MCF 10A (cell line): ENCODE results near the gene DUSP28. TPM values are rescaled to one million over a fixed set of nuclear protein-coding genes. Genes with fewer than 3 reads are reported as not detected.

Source experiments
- BruUV-seq: library from RNA; stranded (reverse); fragments of 400-500 nt; replicated peaks from 2 replicates; lab custom pipeline; 2021; lab: Mats Ljungman, UMichigan
- CTCF ChIA-PET: fragments of 300-600 bp; sonication (Branson Sonifier 250); formaldehyde crosslinking; extraction: SDS; loops from one replicate; lab custom pipeline; 2021; ENCODE audit warnings: antibody characterized with exemption, inconsistent platforms; lab: Yijun Ruan, JAX
- POLR2A ChIA-PET: fragments of 300-600, 350-650 bp; sonication (Branson Sonifier 250); formaldehyde crosslinking; extraction: SDS; loops from one replicate; lab custom pipeline; 2020; ENCODE audit warnings: antibody characterized with exemption, inconsistent platforms; lab: Yijun Ruan, JAX
- DNase-seq: peaks from one replicate; pipeline ENCODE4 v3.0.0-alpha.2; 2018; ENCODE audit not compliant: unreplicated experiment
- H3K27ac Mint-ChIP-seq: one replicate; pipeline ENCODE4 v1.8.0; 2022; ENCODE audit warnings: mild to moderate bottlenecking, low read depth, mixed read lengths; ENCODE audit not compliant: unreplicated experiment
- H3K27me3 Mint-ChIP-seq: one replicate; pipeline ENCODE4 v1.8.0; 2022; ENCODE audit warnings: mixed read lengths; ENCODE audit not compliant: insufficient read depth, unreplicated experiment
- H3K36me3 Mint-ChIP-seq: one replicate; pipeline ENCODE4 v1.8.0; 2022; ENCODE audit warnings: mild to moderate bottlenecking, moderate library complexity, mixed read lengths; ENCODE audit not compliant: insufficient read depth, unreplicated experiment
- H3K4me1 Mint-ChIP-seq: one replicate; pipeline ENCODE4 v1.8.0; 2022; ENCODE audit warnings: mixed read lengths; ENCODE audit not compliant: insufficient read depth, unreplicated experiment
- H3K4me3 Mint-ChIP-seq: one replicate; pipeline ENCODE4 v1.8.0; 2022; ENCODE audit warnings: mild to moderate bottlenecking, moderate library complexity, mixed read lengths; ENCODE audit not compliant: unreplicated experiment
- H3K9me3 Mint-ChIP-seq: one replicate; pipeline ENCODE4 v1.8.0; 2022; ENCODE audit warnings: mixed read lengths; ENCODE audit not compliant: unreplicated experiment
- intact Hi-C: fragments of 100-400 bp; cut with micrococcal nuclease; formaldehyde crosslinking; loops from 2 replicates; pipeline ENCODE4 v1.14.1; 2022
- total RNA-seq: library from RNA; stranded (reverse); gene quantifications from 2 replicates; pipeline ENCODE4 v1.2.3, GENCODE V29; 2022
- TF ChIP-seq, protein P1 (sequence below): fragments of 200-600 bp; IDR thresholded peaks from one replicate; pipeline ENCODE4 v1.8.0; 2022; ENCODE audit warnings: antibody characterized with exemption, mild to moderate bottlenecking; ENCODE audit not compliant: unreplicated experiment

The DUSP28 gene
- total RNA-seq, 1 experiment from 2014 or later: 5.2 TPM

GRCh38 chr2:240554767-240555493 lies 5.2 kb upstream of the DUSP28 start:
- BruUV-seq: no TSS peak
- H3K27me3 Mint-ChIP-seq: no peaks in the 10 kb centered on the region
- TF ChIP-seq, protein P1, sequence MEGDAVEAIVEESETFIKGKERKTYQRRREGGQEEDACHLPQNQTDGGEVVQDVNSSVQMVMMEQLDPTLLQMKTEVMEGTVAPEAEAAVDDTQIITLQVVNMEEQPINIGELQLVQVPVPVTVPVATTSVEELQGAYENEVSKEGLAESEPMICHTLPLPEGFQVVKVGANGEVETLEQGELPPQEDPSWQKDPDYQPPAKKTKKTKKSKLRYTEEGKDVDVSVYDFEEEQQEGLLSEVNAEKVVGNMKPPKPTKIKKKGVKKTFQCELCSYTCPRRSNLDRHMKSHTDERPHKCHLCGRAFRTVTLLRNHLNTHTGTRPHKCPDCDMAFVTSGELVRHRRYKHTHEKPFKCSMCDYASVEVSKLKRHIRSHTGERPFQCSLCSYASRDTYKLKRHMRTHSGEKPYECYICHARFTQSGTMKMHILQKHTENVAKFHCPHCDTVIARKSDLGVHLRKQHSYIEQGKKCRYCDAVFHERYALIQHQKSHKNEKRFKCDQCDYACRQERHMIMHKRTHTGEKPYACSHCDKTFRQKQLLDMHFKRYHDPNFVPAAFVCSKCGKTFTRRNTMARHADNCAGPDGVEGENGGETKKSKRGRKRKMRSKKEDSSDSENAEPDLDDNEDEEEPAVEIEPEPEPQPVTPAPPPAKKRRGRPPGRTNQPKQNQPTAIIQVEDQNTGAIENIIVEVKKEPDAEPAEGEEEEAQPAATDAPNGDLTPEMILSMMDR: no peak
- ChIA-PET CTCF (no interaction called here), POLR2A (no interaction called here)
- intact Hi-C loops: no loop called here
- H3K27ac Mint-ChIP-seq: no peak overlapping the region
- H3K4me3 Mint-ChIP-seq: no peak overlapping the region
- peaks cover 30% of the 10 kb centered on the region for H3K36me3 Mint-ChIP-seq
- peaks cover 16% of the 10 kb centered on the region for H3K4me1 Mint-ChIP-seq
- no peak for DNase-seq
- H3K9me3 Mint-ChIP-seq: no peaks in the 10 kb centered on the region

DNA sequence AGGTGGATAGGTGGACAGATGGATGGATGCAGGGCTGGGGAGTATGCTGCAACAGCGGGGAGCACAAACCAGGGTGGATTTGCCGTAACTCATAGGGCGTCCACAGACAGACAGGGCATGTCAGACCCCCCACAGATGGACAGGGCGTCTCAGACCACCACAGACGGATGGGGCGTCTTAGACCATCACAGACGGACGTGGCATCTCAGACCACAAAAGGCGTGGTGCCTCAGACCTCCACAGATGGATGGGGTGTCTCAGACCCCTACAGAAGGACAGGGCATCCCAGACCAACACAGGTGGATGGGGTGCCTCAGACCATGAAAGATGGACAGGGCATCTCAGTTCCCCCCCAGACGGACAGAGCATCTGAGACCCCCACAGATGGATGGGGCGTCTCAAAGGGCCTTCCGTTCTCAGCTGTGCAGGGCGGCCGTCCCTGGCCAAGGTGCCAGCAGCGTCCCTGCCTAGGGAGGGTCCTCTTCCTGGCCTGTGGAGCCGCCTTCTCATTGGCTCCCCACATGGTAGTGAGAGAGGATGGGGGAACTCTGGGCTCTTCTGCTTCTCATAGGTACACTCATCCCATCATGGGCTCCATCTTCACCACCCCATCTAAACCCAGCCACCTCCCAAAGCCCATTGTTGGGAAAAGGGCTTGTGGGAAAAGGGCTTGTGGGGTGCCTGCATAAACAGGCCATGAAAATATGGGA lies 4.5 kb upstream of the DUSP28 start:
- no peaks in the 10 kb centered on the region for H3K27me3 Mint-ChIP-seq
- H3K4me3 Mint-ChIP-seq: no peak overlapping the region
- H3K27ac Mint-ChIP-seq: peak overlapping the region; percentile 79
- POLR2A ChIA-PET: no interaction called here
- no TSS peak for BruUV-seq
- TF ChIP-seq, protein P1: no peak
- peaks cover 28% of the 10 kb centered on the region for H3K36me3 Mint-ChIP-seq
- no peaks in the 10 kb centered on the region for H3K9me3 Mint-ChIP-seq
- H3K4me1 Mint-ChIP-seq: peaks cover 16% of the 10 kb centered on the region
- intact Hi-C loops: no loop called here
- CTCF ChIA-PET: no interaction called here
- no peak for DNase-seq

GRCh38 chr2:240556553-240557100 lies 3.5 kb upstream of the DUSP28 start:
- ChIA-PET CTCF (interaction anchor here (1.0 kb wide), 1 partner anchor 31 kb away, joined by 3 read pairs; no protein-coding TSS in a partner anchor), POLR2A (interaction anchor here (6.1 kb wide), 1 partner anchor 23 kb away, joined by 87 read pairs; no protein-coding TSS in a partner anchor)
- intact Hi-C loops: no loop called here
- Mint-ChIP-seq H3K27ac (peak overlapping the region; percentile 79), H3K36me3 (peaks cover 28% of the 10 kb centered on the region), H3K9me3 (no peaks in the 10 kb centered on the region), H3K4me3 (peak overlapping the region; percentile 69), H3K27me3 (no peaks in the 10 kb centered on the region), H3K4me1 (peaks cover 21% of the 10 kb centered on the region)
- peak; percentile 67 for DNase-seq
- BruUV-seq: no TSS peak
- TF ChIP-seq, protein P1: peak; percentile 48
